ENCODE data around the gene SRGAP2B. TPM values are rescaled to one million over a fixed set of nuclear protein-coding genes. Genes with fewer than 3 reads are reported as not detected.
"Not testable (repeated sequence)": the region's sequence is repeated elsewhere in the genome, so short reads cannot be mapped to it uniquely, and the experiment has no call there.

Gene SRGAP2B
- total RNA-seq, 1 experiment from 2014 or later = 23.5 TPM

GRCh38 chr1:144964765-144965164 lies 130.4 kb downstream of the SRGAP2B start:
- not testable (repeated sequence) for H4K8ac ChIP-seq (replicated peaks; ENCODE audit: insufficient read length, low read depth, low read length); H4K20me1 ChIP-seq (ENCODE audit: control insufficient read depth, insufficient read depth, insufficient read length); H3K18ac ChIP-seq (ENCODE audit: insufficient read length, low read depth, low read length); H3K4me2 ChIP-seq (ENCODE audit: insufficient read depth, insufficient read length, low read length); H2BK20ac ChIP-seq (ENCODE audit: low read depth, low read length, poor library complexity, severe bottlenecking); H4K5ac ChIP-seq (ENCODE audit: insufficient read length, low read depth, low read length); H3K4ac ChIP-seq (ENCODE audit: low read depth, low read length); H3K9ac ChIP-seq (ENCODE audit: extremely low read depth, insufficient read length, low read length); H3K79me1 ChIP-seq (ENCODE audit: insufficient read depth, low read depth, low read length, poor library complexity, severe bottlenecking); H2BK5ac ChIP-seq (ENCODE audit: insufficient read length, low read length); H3K27me3 ChIP-seq (ENCODE audit: insufficient read depth, low read length); H2AFZ ChIP-seq (ENCODE audit: low read length); DNase-seq; H3K4me1 ChIP-seq (ENCODE audit: insufficient read depth, low read length); H3K27me3 Mint-ChIP-seq (ENCODE audit: low read depth); H3K23ac ChIP-seq (ENCODE audit: insufficient read length, low read depth, low read length); H4K91ac ChIP-seq (ENCODE audit: insufficient read length, low read depth, low read length); H3K9me3 Mint-ChIP-seq; H3K27ac Mint-ChIP-seq; H3K4me3 Mint-ChIP-seq; H2BK12ac ChIP-seq (ENCODE audit: insufficient read length, low read depth, low read length); H2BK120ac ChIP-seq (ENCODE audit: low read depth, low read length, poor library complexity, severe bottlenecking); H3K9me3 ChIP-seq (ENCODE audit: control insufficient read depth, low read depth, low read length); H2AK5ac ChIP-seq (ENCODE audit: insufficient read length, low read length); H3K27ac ChIP-seq (ENCODE audit: insufficient read length, low read depth, low read length); H3K23me2 ChIP-seq (ENCODE audit: insufficient read length, low read depth, low read length, poor library complexity, severe bottlenecking); H3K56ac ChIP-seq (ENCODE audit: insufficient read length, low read depth, low read length); H3K4me1 Mint-ChIP-seq; H3K36me3 Mint-ChIP-seq (ENCODE audit: insufficient read depth in 1 of 3, low read depth in 3 of 3); H2BK15ac ChIP-seq (ENCODE audit: low read depth, low read length); H3T11ph ChIP-seq (ENCODE audit: low read length); H3K14ac ChIP-seq (ENCODE audit: insufficient read depth, low read length); H3K79me2 ChIP-seq (ENCODE audit: insufficient read depth, low read length)
- WGBS (ENCODE audit: extremely low coverage, insufficient read length, low lambda C conversion rate) = no CpG with 5 or more reads among the region's 12 CpGs

GRCh38 chr1:144964186-144964585 lies 130.9 kb downstream of the SRGAP2B start:
- not testable (repeated sequence) for H3K9me3 Mint-ChIP-seq; H3K56ac ChIP-seq (ENCODE audit: insufficient read length, low read depth, low read length); H3T11ph ChIP-seq (ENCODE audit: low read length); H3K27me3 ChIP-seq (ENCODE audit: insufficient read depth, low read length); H2BK120ac ChIP-seq (ENCODE audit: low read depth, low read length, poor library complexity, severe bottlenecking); H3K23ac ChIP-seq (ENCODE audit: insufficient read length, low read depth, low read length); H3K4me1 Mint-ChIP-seq; H3K27me3 Mint-ChIP-seq (ENCODE audit: low read depth); H2BK12ac ChIP-seq (ENCODE audit: insufficient read length, low read depth, low read length); H3K23me2 ChIP-seq (ENCODE audit: insufficient read length, low read depth, low read length, poor library complexity, severe bottlenecking); H3K4ac ChIP-seq (ENCODE audit: low read depth, low read length); H4K91ac ChIP-seq (ENCODE audit: insufficient read length, low read depth, low read length); H3K79me2 ChIP-seq (ENCODE audit: insufficient read depth, low read length); H3K4me3 Mint-ChIP-seq; H3K9ac ChIP-seq (ENCODE audit: extremely low read depth, insufficient read length, low read length); H3K27ac Mint-ChIP-seq; H2BK5ac ChIP-seq (ENCODE audit: insufficient read length, low read length); H2BK15ac ChIP-seq (ENCODE audit: low read depth, low read length); H3K27ac ChIP-seq (ENCODE audit: insufficient read length, low read depth, low read length); H3K14ac ChIP-seq (ENCODE audit: insufficient read depth, low read length); H4K20me1 ChIP-seq (ENCODE audit: control insufficient read depth, insufficient read depth, insufficient read length); H4K5ac ChIP-seq (ENCODE audit: insufficient read length, low read depth, low read length); H3K4me1 ChIP-seq (ENCODE audit: insufficient read depth, low read length); H3K18ac ChIP-seq (ENCODE audit: insufficient read length, low read depth, low read length); H4K8ac ChIP-seq (replicated peaks; ENCODE audit: insufficient read length, low read depth, low read length); DNase-seq; H3K4me2 ChIP-seq (ENCODE audit: insufficient read depth, insufficient read length, low read length); H2AFZ ChIP-seq (ENCODE audit: low read length); H3K79me1 ChIP-seq (ENCODE audit: insufficient read depth, low read depth, low read length, poor library complexity, severe bottlenecking); H3K9me3 ChIP-seq (ENCODE audit: control insufficient read depth, low read depth, low read length); H3K36me3 Mint-ChIP-seq (ENCODE audit: insufficient read depth in 1 of 3, low read depth in 3 of 3); H2AK5ac ChIP-seq (ENCODE audit: insufficient read length, low read length); H2BK20ac ChIP-seq (ENCODE audit: low read depth, low read length, poor library complexity, severe bottlenecking)
- WGBS (ENCODE audit: extremely low coverage, insufficient read length, low lambda C conversion rate) = no CpG with 5 or more reads among the region's 1 CpG

Data from H9 (cell line).